SH-SY5Y (cell line): Measurements from ENCODE around the gene TNS1.

Source experiments
- GATA2 ChIP-seq: IDR thresholded peaks from 2 replicates; pipeline ENCODE4 v1.6.1; 2011; ENCODE audit warnings: mild to moderate bottlenecking, low read depth, low read length
- GATA3 ChIP-seq: IDR thresholded peaks from 2 replicates; pipeline ENCODE4 v1.6.1; 2011; ENCODE audit warnings: low read depth, mild to moderate bottlenecking, low read length, moderate library complexity

DNA sequence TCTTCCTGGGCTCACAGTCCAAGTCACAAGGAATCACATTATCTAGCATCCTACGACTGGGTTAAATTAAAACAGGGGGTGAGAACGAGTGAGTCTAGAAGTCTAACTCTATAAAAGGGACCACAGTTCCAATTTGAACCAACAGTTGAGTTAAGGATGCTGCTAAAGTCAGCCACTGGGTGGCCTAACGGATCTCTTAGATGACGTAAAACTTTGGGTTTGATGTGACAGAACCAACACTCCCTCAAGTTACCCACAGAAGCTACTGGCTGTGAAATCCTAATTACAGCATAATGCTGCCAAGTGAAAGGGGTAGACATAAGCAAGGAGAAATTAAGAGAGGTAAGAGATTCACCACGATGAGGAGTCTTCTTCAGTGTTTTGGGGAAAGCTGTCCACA lies 33.6 kb upstream of the TNS1 start:
- no peak for TF ChIP-seq GATA2
- TF ChIP-seq GATA3, result no peak
